GM13976 (cell line): Measurements from ENCODE around the gene ADGRD1.
"Not testable (repeated sequence)": the region's sequence is repeated elsewhere in the genome, so short reads cannot be mapped to it uniquely, and the experiment has no call there.

Experiments
- DNase-seq: peaks from one replicate; pipeline ENCODE4 v3.0.0; 2012; ENCODE audit warnings: low spot score
- CTCF ChIP-seq: IDR thresholded peaks from 2 replicates; pipeline ENCODE4 v1.5.1; 2012; ENCODE audit warnings: borderline replicate concordance, mild to moderate bottlenecking; ENCODE audit not compliant: insufficient read depth; ENCODE audit errors: extremely low read depth, missing control alignments, control extremely low read depth
- in situ Hi-C: fragments of 300-500 bp; cut with MboI; formaldehyde crosslinking; loops from one replicate; pipeline ENCODE4 v1.12.0; 2022; ENCODE audit warnings: low sequenced_read_pairs, mixed read lengths, inconsistent platforms; ENCODE audit not compliant: unreplicated experiment

The ADGRD1 gene

GRCh38 chr12:131114271-131114670 is 160.6 kb downstream of the ADGRD1 start:
- no peak for TF ChIP-seq CTCF
- DNase-seq, result no peak
- in situ Hi-C loops, result no loop called here

GRCh38 chr12:131114942-131115584 is 161.4 kb downstream of the ADGRD1 start:
- DNase-seq, result no peak
- in situ Hi-C loops, result no loop called here
- TF ChIP-seq CTCF, result no peak

GRCh38 chr12:131115766-131116467 is 162.2 kb downstream of the ADGRD1 start:
- in situ Hi-C loops, result no loop called here
- TF ChIP-seq CTCF, result no peak
- no peak for DNase-seq

GRCh38 chr12:131116468-131117117 is 162.9 kb downstream of the ADGRD1 start:
- no peak for TF ChIP-seq CTCF
- DNase-seq, result no peak
- in situ Hi-C loops, result no loop called here

GRCh38 chr12:131117438-131118245 is 163.9 kb downstream of the ADGRD1 start:
- in situ Hi-C loops, result no loop called here
- TF ChIP-seq CTCF, result no peak
- DNase-seq, result no peak

GRCh38 chr12:131118371-131118770 is 164.7 kb downstream of the ADGRD1 start:
- in situ Hi-C loops, result no loop called here
- TF ChIP-seq CTCF, result no peak
- no peak for DNase-seq

GRCh38 chr12:131119345-131119744 is 165.6 kb downstream of the ADGRD1 start:
- DNase-seq, in situ Hi-C loops: not testable (repeated sequence)
